GM18498 (cell line): ENCODE results near the gene HMGCR.
"Not testable (repeated sequence)": the region's sequence is repeated elsewhere in the genome, so short reads cannot be mapped to it uniquely, and the experiment has no call there.

ENCODE experiments used
- ATAC-seq: cut with Tn5 transposase; IDR thresholded peaks from one replicate; pipeline ENCODE4 v1.9.1; 2021; ENCODE audit warnings: mild to moderate bottlenecking, moderate library complexity; ENCODE audit not compliant: unreplicated experiment

HMGCR gene

GRCh38 chr5:75336615-75337336, at the start of gene HMGCR:
TSS of gene HMGCR (plus strand) at chr5:75337220. CDS start at chr5:75342606, 5,386 bp downstream.
- peak; percentile 98 for ATAC-seq

DNA sequence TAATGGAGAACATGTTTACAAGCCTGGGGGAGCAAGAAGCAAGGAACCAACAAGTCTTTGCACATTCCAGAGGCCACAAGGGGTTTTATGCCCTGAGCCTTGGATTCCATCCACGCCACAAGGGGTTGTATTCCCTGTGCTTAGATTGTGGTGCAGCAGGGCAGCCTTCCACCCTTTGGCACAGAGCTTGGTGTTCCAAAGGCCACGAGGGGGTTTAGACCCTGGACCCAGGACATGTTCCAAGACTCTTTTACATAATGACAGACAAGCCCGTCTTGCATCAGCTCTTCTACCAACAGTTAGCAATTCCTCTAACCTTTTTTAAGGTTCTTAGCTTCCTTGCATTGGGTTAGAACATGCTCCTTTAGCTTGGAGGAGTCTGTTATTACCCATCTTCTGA, 45.2 kb upstream of the HMGCR start:
- not testable (repeated sequence) for ATAC-seq

- ATAC-seq = no peak
Measured at GRCh38 chr5:75300084-75300483, 36.9 kb upstream of the HMGCR start.

GRCh38 chr5:75303419-75303818, 33.6 kb upstream of the HMGCR start:
- ATAC-seq = no peak

- ATAC-seq = not testable (repeated sequence)
Measured at GRCh38 chr5:75304486-75304885, 32.5 kb upstream of the HMGCR start.

DNA sequence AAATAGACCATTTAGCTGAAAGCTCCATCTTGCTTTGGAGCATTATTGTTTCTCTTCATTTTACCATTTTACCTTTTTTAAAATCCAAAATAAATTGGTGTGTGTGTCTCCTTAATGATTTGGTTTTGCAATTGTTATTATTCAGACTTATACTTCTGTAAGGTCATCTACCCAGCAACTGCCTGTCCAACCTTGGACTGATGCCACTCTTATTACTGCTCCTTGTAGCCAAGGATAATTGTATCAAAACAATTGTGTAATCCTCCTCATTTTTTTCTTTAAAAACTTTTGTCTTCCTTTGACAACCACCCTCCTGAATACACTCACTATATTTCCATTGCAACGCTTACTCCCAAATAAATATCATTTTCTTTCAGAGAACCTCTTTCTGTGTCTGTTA, 30.3 kb upstream of the HMGCR start:
- no peak for ATAC-seq

DNA sequence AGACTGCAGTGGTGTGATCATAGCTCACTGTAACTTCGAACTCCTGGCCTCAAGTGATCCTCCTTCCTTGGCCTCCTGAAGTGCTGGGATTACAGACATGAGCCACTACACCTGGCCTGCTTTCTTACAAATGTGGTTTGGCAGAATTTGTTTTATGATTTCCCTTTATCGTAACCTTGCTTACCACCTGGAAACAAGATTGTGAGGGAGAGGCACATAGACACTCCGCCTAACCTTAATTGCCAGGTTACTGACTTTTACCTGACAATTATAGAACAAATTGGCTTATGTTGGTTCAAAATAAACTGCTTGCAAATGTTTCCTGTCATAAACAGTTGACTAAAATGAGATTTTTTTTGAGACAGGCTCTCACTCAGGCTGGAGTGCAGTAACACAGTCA, 26.8 kb upstream of the HMGCR start:
- no peak for ATAC-seq

GRCh38 chr5:75319148-75319547, 17.9 kb upstream of the HMGCR start:
- ATAC-seq = not testable (repeated sequence)

GRCh38 chr5:75319638-75320037, 17.4 kb upstream of the HMGCR start:
- no peak for ATAC-seq

DNA sequence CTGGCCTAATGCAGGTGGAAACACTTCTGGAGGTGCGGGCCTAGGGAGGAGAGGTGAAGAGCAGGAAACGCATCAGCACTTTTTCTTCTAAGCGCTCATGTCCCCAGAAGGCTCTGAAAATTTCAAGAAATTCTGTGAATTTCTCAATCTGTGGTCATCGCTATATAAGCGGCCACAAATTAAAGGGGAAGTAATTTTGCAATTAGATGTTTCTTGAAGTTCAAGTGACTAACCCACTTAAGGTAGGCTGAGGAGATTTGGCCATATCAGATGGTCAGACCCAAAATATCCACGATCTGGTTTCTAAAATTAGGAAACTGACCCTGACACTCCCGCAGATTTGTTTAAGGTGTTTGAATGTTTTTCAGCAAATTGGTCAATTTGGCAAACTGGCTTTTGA, 16.6 kb upstream of the HMGCR start:
- no peak for ATAC-seq

- no peak for ATAC-seq
Measured at GRCh38 chr5:75322066-75322465, 15.0 kb upstream of the HMGCR start.

DNA sequence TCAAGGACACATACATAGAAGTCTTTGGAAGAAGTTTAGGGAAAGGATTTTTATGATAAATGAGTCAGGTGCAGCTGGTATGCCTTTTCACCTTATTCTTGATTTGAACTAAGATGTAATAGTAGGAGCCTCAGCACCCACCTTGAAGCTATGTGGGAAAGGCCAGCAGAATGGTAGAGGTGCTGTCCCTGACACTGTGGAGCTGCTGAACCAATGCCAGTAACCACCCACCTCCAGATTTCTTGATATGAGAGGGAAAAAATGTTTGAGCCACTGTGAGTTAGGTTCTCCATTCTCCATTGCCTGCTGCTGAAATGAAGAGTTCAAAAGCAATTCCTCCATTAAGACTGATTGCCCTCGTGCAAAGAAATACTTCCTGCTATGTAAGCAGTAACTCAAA, 12.2 kb upstream of the HMGCR start:
- no peak for ATAC-seq

DNA sequence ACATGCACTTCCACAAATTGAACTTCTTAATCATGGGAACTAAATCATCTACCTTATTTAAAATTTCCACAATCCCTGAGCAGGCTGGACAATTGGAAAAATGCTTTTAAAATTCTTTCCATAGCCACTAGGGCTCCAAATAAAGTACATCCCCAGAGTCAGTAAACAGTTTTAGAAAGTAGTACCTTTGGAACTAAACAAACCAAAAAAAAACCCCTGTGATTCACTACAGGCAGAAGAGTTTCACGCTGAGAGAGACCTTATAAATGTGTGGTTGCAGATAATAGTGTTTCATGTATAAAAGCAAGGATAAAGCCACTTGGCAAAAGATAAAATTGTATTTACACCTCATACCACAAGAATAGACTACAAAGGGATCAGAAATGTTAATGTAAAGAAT, 11.8 kb upstream of the HMGCR start:
- no peak for ATAC-seq

- ATAC-seq = no peak
Measured at GRCh38 chr5:75330404-75330803, 6.6 kb upstream of the HMGCR start.

DNA sequence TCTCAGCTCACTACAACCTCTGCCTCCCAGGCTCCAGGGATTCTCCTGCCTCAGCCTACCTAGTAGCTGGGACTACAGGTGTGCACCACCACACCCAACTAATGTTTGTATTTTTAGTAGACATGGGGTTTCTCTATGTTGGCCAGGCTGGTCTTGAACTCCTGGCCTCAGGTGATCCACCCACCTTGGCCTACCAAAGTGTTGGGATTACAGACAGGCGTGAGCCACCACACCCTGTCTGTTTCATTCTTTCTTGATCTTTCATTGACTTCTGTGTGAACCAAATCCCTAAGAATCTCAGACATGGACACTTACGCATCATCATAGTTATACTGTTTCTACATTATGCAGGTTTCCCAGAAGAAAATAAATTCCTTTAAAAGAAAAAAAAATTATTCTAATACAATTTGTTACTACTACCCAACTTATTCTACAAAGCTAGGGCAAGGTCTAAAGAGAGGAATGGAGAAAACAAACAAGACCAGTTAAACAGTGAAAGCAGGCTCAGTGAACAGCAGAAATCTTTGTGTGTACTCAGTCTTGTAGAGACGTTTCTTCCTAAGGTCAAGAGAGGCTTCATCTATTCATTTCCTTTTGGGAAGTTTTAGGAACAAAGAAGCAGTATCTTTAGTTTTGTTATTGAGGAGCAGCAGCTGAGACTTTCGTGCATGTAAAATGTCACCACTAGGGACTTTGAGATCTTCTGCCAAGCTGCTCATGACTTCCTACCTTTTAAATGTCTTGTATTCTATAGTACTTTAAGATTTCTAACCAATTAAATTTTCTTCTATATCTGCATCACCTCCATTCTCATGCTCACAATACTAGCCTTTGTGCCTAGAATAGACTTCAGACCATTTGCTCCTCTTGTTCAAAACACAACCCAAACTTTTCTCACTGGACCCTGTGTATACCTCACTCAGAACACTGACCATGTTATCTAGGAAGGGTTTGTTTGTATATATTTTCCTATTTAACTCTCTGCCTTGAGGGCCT, 5.6 kb upstream of the HMGCR start:
- ATAC-seq = no peak

- ATAC-seq = not testable (repeated sequence)
Measured at GRCh38 chr5:75333759-75334158, 3.3 kb upstream of the HMGCR start.

DNA sequence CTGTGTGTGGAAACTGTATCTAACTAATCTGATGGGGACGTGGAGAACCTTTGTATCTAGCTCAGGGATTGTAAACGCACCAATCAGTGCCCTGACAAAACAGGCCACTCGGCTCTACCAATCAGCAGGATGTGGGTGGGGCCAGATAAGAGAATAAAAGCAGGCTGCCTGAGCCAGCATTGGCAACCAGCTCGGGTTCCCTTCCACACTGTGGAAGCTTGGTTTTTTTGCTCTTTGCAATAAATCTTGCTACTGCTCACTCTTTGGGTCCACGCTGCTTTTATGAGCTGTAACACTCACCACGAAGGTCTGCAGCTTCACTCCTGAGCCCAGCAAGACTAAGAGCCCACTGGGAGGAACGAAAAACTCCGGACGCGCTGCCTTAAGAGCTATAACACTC, 2.6 kb upstream of the HMGCR start:
- ATAC-seq = not testable (repeated sequence)

DNA sequence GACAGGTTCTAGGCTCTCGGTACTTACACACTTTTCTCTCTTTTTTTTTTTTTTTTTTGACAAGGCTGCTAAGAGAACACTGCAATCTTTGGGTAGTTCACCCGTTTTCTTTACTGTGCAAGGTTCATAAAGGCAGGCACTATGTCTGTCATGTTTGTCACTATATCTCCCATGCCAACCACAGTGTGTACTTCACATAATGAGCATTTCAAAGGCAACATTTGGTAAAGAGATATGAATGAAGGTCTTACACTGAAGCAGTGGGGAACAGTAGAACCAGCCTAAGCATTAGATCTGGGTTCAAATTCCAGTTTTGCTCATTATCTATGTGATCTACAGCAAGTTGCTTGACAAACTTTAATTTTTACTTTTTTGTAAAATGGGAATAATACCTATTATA, 1.5 kb upstream of the HMGCR start:
- ATAC-seq = no peak

DNA sequence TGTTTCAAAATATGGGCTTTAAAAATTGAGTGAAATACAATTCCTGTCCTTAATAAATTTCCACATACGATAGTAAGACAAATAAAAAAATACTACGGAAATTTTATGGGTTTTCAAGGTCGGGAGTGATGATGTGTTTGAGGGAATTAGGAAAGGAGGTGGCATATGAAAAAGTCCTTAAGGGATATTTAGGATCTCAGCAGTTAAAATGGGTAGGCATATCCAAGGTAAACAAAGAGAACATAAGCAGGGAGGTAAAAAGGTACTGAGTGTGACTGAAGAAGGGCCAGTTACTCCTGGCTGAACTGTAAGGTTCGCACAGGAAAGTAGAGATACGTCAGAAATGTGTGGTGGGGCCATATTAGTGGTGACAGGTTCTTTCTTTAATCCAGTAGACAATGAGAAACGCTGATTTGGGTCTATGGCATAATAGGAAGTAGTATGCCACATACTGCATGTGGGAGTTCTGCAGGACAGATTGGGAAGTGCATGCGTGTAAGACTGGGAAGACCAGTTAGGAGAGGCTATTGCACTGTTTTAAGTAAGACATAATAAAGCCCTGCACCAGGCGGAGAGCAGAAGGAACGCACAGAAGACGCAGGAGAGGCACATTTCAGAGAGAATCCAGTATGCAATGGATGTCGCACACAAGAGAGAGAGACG, 937 bp upstream of the HMGCR start:
- no peak for ATAC-seq

GRCh38 chr5:75337366-75338021, 474 bp downstream of the HMGCR start:
- ATAC-seq = peak; percentile 8

DNA sequence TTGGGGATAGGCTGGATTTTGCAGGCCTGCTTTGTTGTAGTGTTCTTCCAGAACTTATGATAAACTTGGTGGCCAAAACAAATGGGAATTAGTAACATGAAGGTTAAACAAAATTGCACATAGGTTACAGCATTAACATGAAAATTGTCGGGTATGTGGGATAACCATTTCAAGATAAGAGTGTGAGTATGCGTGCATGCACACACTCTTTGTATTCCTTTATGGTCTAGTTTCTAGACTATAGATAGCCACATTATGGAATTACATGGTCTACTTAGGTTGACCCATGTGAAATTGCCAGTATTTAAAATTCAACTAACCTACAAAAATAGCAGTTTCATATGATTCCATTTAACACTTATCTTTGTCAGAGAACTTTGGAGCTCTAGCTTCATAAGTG, 1.4 kb downstream of the HMGCR start:
- ATAC-seq = no peak
